HG03159 (cell line): Measurements from ENCODE around the gene HHAT.
"Not testable (repeated sequence)": the region's sequence is repeated elsewhere in the genome, so short reads cannot be mapped to it uniquely, and the experiment has no call there.

Experiments
- ATAC-seq: cut with Tn5 transposase; IDR thresholded peaks from one replicate; pipeline ENCODE4 v1.9.1; 2021; ENCODE audit warnings: mild to moderate bottlenecking, moderate library complexity; ENCODE audit not compliant: unreplicated experiment

HHAT gene

DNA sequence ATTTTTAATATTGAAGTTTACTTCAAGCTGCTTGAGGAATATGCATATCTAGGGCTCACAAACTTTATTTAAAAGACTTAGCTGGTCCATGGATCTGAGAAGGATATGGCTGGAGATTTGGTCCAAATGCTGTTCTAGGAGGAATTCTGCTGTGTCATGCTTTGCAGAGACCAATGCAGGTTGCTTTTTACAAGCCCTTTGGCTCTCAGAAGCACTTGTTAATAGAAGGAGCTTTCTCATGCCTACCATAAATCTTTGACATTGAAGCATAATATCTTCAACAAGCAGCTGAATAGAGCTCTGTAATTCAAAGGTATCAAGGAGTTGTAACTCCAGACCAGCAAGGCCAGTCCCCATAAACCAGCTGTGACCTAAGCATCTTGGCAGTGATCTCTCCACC, 299.1 kb downstream of the HHAT start:
- ATAC-seq: no peak

- no peak for ATAC-seq
Measured at GRCh38 chr1:210629276-210629675, 300.6 kb downstream of the HHAT start.

DNA sequence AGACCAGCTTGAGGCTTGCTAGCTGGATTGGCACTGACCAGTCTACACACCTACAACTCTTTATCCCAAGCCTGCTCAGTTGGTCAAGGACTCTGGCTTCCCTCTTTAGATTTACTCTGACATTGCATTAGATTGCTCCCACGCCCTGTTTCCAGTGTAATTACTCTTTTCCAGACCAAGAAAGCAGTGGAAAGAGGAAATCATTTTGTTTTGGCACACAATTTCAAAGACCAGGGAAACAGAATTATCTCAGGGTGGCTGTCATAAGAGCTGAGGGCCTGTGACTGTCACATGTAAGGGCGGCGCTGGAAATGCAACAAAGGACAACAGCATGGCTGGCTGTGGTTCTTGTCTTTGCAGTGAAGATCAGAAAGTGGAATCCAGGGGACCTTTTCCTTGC, 302.7 kb downstream of the HHAT start:
- no peak for ATAC-seq

DNA sequence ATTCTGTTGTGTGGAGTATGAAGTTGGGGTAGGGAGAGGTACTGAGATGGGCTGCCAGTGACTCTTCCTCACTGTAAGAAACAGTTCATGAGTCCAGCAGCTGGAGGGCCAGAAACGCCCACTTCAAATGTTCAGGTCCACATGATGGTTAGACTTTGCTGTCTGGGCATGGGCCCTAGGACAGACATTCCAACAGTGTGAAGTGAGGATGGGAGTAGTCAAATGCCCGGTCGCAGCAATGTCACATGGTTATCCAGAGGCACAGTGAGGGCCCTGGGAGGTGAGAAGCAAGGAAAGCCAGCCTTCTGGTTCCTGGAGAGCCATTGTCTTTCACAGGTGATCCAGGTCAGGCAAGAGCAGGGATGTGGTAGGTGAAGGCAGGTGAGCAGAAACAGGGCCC, 304.4 kb downstream of the HHAT start:
- ATAC-seq: no peak

DNA sequence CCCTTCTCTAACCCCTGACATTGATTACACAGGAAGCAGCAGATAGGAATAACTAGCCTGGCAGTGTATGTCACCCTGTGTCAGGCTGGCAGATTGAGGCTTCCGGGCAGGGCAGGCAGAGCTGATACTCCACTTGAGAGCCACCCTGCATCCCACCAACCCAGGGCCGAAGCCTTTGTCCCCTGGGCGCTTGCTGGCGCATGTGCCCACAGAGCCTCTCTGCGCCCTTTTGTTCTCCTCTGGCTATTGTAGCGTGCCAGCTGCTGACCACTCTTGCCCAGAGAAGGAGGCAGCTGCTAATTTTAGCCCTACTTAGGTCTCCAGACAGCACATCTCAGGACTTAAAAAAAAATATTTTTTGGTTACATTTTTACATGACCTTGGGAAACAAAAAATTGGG, 304.9 kb downstream of the HHAT start:
- no peak for ATAC-seq

DNA sequence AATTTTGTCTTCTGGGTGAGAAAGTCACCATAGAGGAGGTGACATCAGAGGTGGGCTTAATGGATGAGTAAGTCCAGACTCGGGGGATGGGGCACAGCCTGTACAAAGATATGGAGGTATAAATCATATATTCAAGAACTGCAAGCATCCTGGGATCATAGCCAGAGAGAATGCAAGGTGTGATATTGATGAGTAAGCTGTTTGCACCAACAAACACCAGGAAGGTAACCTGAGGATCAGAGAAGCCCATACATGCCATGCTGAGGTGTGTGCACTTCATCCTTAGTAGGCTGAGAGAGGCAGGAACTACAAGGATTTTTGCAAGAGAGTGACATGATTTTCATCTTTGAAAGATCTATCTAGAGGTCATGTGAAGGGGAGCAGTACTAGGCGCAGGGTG, 306.4 kb downstream of the HHAT start:
- ATAC-seq: no peak

GRCh38 chr1:210641582-210641981, 312.9 kb downstream of the HHAT start:
- ATAC-seq: no peak

DNA sequence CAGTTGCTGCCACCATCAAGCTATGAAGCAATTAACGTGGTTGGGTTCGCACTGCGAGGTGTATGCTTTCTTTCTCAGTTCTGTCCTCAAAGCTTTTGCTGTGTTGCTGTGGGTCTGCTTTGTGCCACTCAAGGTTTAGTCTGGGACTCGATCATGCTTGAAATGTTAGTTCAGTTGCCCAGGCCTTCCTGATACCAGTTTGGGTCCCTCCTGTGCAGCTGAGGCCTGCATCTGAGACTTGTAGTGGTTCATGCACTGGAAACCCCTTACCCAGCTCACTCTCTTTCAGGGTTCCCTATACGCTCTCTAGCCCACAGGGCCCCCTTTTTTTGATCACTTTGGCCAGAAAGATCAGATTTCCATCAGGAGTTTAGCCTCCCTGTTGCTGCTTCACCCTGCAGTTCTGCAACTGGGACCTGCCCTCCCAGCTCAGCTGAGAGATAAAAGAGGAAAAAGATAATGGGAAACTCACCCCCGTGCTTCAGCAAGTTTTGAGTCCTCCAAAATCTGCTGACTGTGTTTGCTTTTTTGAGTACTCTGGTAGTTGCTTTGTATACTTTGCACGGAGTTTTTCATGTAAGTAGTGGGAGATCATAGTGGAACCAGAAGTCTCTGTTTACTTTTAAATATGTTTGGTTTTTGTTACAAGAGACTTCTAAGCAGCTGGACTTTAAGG, 317.0 kb downstream of the HHAT start:
- ATAC-seq: no peak

- no peak for ATAC-seq
Measured at GRCh38 chr1:210646258-210646616, 317.5 kb downstream of the HHAT start.

- ATAC-seq: no peak
Measured at GRCh38 chr1:210647406-210648333, 319.0 kb downstream of the HHAT start.

- ATAC-seq: no peak
Measured at GRCh38 chr1:210648588-210649269, 320.0 kb downstream of the HHAT start.

GRCh38 chr1:210650403-210650802, 321.7 kb downstream of the HHAT start:
- no peak for ATAC-seq

GRCh38 chr1:210652329-210652954, 323.7 kb downstream of the HHAT start:
- ATAC-seq: no peak

DNA sequence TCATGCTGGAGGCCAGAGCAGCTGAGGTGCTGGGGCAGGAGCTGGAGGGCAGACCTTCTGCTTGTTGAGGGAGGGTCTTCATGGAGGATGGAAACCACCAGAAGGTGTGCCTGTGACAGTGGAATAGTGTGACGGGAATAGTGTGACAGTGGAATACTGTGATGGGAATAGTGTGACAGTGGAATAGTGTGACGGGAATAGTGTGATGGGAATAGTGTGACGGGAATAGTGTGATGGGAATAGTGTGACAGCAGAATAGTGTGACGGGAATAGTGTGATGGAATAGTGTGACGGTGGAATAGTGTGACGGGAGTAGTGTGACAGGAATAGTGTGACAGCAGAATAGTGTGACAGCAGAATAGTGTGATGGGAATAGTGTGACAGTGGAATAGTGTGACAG, 325.1 kb downstream of the HHAT start:
- ATAC-seq: no peak

GRCh38 chr1:210654176-210654981, 325.7 kb downstream of the HHAT start:
- ATAC-seq: no peak

DNA sequence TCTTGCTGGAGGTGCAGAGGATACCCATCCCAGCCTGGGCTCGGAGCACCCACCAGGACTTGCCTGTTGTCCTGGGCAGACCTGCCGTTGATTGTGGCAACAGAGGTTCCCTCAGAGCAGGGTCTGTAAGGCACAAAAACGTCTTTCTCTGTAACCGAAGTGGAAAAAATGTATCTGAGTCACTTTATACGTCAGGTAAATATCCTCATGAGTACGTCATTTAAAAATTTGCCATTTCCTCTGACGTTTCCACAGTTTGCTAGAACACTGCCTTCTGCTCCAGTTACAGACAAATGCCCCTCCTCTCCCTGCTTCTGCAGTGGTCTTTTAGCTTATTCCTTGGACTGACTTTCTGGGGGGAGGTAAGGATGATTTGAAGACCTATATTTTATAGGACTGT, 326.8 kb downstream of the HHAT start:
- ATAC-seq: no peak

DNA sequence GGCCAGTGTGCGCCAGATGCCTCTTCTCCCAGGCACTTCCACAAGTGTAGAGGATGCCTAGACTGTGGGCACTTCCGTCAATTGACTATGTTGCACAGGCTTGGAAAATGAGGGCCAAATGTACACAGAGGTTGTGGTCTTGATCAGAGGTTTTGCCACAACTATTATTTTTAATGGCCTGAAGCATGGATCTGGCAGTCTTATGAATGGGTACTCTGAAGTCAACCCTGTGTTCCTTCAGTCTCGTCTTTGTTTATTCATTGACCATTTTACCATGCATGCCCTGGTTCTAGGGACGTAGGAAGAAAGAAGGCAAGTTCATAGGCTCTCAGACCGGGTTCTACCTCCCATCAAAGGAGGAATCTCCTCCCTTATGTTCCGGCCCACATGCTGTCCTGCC, 329.1 kb downstream of the HHAT start:
- no peak for ATAC-seq

- not testable (repeated sequence) for ATAC-seq
Measured at GRCh38 chr1:210661520-210661919, 332.8 kb downstream of the HHAT start.

GRCh38 chr1:210662291-210663050, 333.8 kb downstream of the HHAT start:
- ATAC-seq: no peak
